NCI-H524 treated with DMSO at 0.1 percent for 48 hours (cell line): Measurements from ENCODE around the gene CYTH1.
A peak's percentile ranks its signal among the peaks of the same experiment; 100 is the strongest.

Experiments
- DNase-seq: peaks from one replicate; lab custom pipeline; 2025; lab: John Stamatoyannopoulos, UW

The CYTH1 gene

GRCh38 chr17:78645421-78646295 lies 136.4 kb downstream of the CYTH1 start:
- no peak for DNase-seq

GRCh38 chr17:78644931-78645351 lies 137.1 kb downstream of the CYTH1 start:
- DNase-seq, result no peak

- DNase-seq, result no peak
Measured at GRCh38 chr17:78644224-78644623, 137.8 kb downstream of the CYTH1 start.

- no peak for DNase-seq
Measured at GRCh38 chr17:78643326-78643725, 138.7 kb downstream of the CYTH1 start.

GRCh38 chr17:78642707-78643106 lies 139.4 kb downstream of the CYTH1 start:
- no peak for DNase-seq

- no peak for DNase-seq
Measured at GRCh38 chr17:78641666-78642065, 140.4 kb downstream of the CYTH1 start.

- DNase-seq, result no peak
Measured at GRCh38 chr17:78641243-78641642, 140.8 kb downstream of the CYTH1 start.

GRCh38 chr17:78640700-78641099 lies 141.4 kb downstream of the CYTH1 start:
- no peak for DNase-seq

GRCh38 chr17:78637643-78638420 lies 144.2 kb downstream of the CYTH1 start:
- no peak for DNase-seq

GRCh38 chr17:78637146-78637545 lies 144.9 kb downstream of the CYTH1 start:
- no peak for DNase-seq

- no peak for DNase-seq
Measured at GRCh38 chr17:78634154-78634553, 147.9 kb downstream of the CYTH1 start.

- no peak for DNase-seq
Measured at GRCh38 chr17:78629436-78629995, 152.6 kb downstream of the CYTH1 start.

GRCh38 chr17:78628547-78629435 lies 153.3 kb downstream of the CYTH1 start:
- DNase-seq, result peak; percentile 41

GRCh38 chr17:78624324-78625151 lies 157.5 kb downstream of the CYTH1 start:
- no peak for DNase-seq
